ENCODE data around the gene COX7A1. TPM values are rescaled to one million over a fixed set of nuclear protein-coding genes. Genes with fewer than 3 reads are reported as not detected.

Gene COX7A1
- total and polyA plus RNA-seq, 10 of the 15 experiments (the other 5 are each of a cell fraction or from before 2014, with no cell fraction given), result not detected

GRCh38 chr19:36103842-36104552 lies 48.2 kb downstream of the COX7A1 start:
- CTCF ChIA-PET, result no interaction called here
- no peak for DNase-seq (ENCODE audit: low read depth, low spot score)
- RAD21 ChIA-PET (ENCODE audit: unreplicated experiment), result no interaction called here
- Histone ChIP-seq H3K4me2 (ENCODE audit: control insufficient read depth, insufficient read depth) (no peak overlapping the region), H3K27me3 (replicated peaks in 1 of 2; ENCODE audit: control insufficient read depth in 2 of 2, insufficient read depth in 2 of 2, low read length in 1 of 2) (no peaks in the 10 kb centered on the region), H3K4me3 (no peak overlapping the region), H4K20me1 (ENCODE audit: control insufficient read depth, insufficient read depth) (no peaks in the 10 kb centered on the region), H3K9ac (ENCODE audit: control insufficient read depth, insufficient read depth, low read length) (no peak overlapping the region), H2AFZ (ENCODE audit: control insufficient read depth, low read depth, low read length) (no peak overlapping the region), H3K36me3 (ENCODE audit: control insufficient read depth in 2 of 2, insufficient read depth in 2 of 2, low read length in 1 of 2) (peaks cover 4 to 30% of the 10 kb centered on the region in 2 experiments; a peak in 3 of 4 replicates), H3K4me1 (ENCODE audit: control insufficient read depth, insufficient read depth, low read length) (no peaks in the 10 kb centered on the region), H3K9me3 (replicated peaks; ENCODE audit: control insufficient read depth, insufficient read depth, low read length) (no peaks in the 10 kb centered on the region), H3K79me2 (ENCODE audit: control insufficient read depth, insufficient read depth, low read length) (no peaks in the 10 kb centered on the region), H3K27ac (ENCODE audit: control insufficient read depth, insufficient read depth) (no peak overlapping the region)
- no TSS peak for BruUV-seq (replicated peaks)
- POLR2A ChIA-PET, result no interaction called here
- TF ChIP-seq SIX5 (IDR thresholded peaks at IDR 0.05; ENCODE audit: low read depth, low read length, severe bottlenecking), result no peak
- no peak for TF ChIP-seq STAT3 (IDR thresholded peaks at IDR 0.05; ENCODE audit: low read depth, low read length)
- no peak for TF ChIP-seq GABPA (IDR thresholded peaks at IDR 0.05; ENCODE audit: low read depth)
- TF ChIP-seq CBX3 (IDR thresholded peaks at IDR 0.05; ENCODE audit: borderline replicate concordance, low read depth), result no peak
- no peak for TF ChIP-seq SUPT20H (IDR thresholded peaks at IDR 0.05; ENCODE audit: borderline replicate concordance, control insufficient read depth, low read depth, low read length)
- no peak for TF ChIP-seq BCL3 (IDR thresholded peaks at IDR 0.05; ENCODE audit: borderline replicate concordance, insufficient read depth, low read depth, low read length, poor library complexity, severe bottlenecking)
- TF ChIP-seq ZBTB11 (CRISPR knock-in tag; IDR thresholded peaks at IDR 0.05), result no peak
- no peak for TF ChIP-seq LARP7 (IDR thresholded peaks at IDR 0.05)
- TF ChIP-seq MTA3 (IDR thresholded peaks at IDR 0.05; ENCODE audit: borderline replicate concordance, low read length), result no peak
- no peak for TF ChIP-seq ZNF384 (IDR thresholded peaks at IDR 0.05; ENCODE audit: borderline replicate concordance, low read depth, low read length)
- TF ChIP-seq ASH2L (IDR thresholded peaks at IDR 0.05; ENCODE audit: borderline replicate concordance, low read depth), result no peak
- TF ChIP-seq ZZZ3 (IDR thresholded peaks at IDR 0.05; ENCODE audit: control insufficient read depth, insufficient read length, low read depth), result no peak
- TF ChIP-seq ZNF207 (IDR thresholded peaks at IDR 0.05; ENCODE audit: borderline replicate concordance), result no peak
- no peak for TF ChIP-seq FOXK2 (IDR thresholded peaks at IDR 0.05)
- no peak for TF ChIP-seq IKZF1 (conservative IDR thresholded peaks at IDR 0.05)
- TF ChIP-seq CREB1 (IDR thresholded peaks at IDR 0.05; ENCODE audit: low read depth), result no peak
- no peak for TF ChIP-seq POLR2A (IDR thresholded peaks at IDR 0.05; ENCODE audit: low read depth, low read length)
- SMC1A ChIA-PET (ENCODE audit: uncharacterized antibody, unreplicated experiment), result no interaction called here
- in situ Hi-C loops (cut with MboI), result no loop called here
- 88% methylated on average over 12 of the region's 12 CpGs for WGBS (ENCODE audit: insufficient coverage, insufficient replicate concordance, low lambda C conversion rate, missing lambda C conversion rate)
- FAIRE-seq, result no peak
- intact Hi-C loops (cut with micrococcal nuclease; ENCODE audit: unreplicated experiment), result no loop called here
- ATAC-seq, result no peak

Measured in GM12878 (cell line).